Measurements from ENCODE around the gene SLC4A1. TPM values are rescaled to one million over a fixed set of nuclear protein-coding genes. Genes with fewer than 3 reads are reported as not detected.

SLC4A1 gene
- polyA plus RNA-seq, 1 donor (not counting 4 experiments of a cell fraction or from before 2014, with no cell fraction given), result not detected

DNA sequence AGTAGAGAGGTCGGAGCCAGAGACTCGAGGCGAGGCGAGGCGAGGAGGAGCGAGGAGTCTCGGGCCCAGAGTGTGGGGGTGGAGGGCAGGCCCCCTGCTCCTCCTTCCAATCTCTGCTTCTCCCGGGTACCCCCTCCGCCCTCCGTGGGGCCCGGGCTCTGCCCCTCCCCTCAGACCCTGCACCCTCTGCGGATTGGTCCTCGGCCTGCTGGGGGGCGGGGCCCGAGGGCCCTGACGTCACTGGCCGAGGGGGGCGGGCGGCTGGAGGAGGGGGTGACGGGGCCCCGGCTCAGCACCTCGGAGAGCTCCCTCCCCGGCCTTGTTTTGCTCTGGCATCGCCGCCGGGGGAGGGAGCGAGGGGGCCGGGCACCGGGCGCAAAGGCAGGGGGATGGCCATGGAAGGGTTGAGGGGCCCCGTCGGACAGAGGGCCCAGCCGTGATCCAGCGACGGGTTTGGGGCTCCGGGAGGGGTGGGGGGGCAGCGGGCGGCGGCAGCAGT lies 40.4 kb upstream of the SLC4A1 start, which contains the start of gene RUNDC3A:
Gene RUNDC3A, plus strand, starts transcription at position 282 of the 499 bp plus-strand sequence. CDS start 232 bp downstream, outside the sequence.
- dilution Hi-C loops (cut with MboI; ENCODE audit: extremely low pct_ligation_motif_present, low sequenced_read_pairs), result no loop called here

DNA sequence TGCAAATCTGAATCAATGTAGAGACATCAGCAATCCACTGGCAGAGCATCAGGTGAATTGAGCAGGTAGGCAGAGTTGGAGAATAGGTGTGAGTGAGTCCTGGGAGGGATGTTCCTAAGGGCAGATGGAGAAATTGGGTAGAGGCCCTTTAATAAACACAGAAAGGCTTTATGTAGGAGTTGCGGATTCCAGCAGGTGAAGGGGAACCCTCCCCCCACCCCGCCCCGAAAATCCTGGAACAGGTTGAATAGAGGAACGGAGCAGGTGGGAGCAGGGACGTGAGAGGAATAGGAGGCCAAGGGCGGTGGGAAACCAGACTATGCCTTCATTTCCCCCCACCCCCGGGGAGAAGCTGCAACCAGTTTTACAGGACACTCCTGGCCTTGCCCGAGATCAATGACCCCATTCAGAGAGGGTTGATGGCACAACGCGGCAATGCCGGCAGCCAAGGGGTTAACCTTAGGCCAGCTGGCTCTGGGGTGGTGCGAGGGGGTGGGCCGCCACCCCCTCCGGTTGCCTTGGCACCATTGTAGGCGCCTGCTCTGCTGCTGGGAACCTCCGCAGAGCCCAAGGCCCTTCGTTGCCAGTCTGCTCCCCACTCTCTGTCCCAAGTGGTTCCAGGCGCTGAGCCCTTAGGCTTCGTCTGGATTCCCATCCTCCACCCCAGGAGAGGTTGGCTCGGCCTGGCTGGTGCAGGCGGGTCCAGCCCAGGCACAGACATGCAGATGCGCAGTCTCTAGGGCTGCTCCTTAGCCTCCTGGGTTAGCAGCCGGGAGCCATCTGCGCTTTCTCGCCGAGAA lies 39.7 kb upstream of the SLC4A1 start:
- H3K36me3 ChIP-seq (ENCODE audit: control insufficient read depth in 2 of 2, extremely low read depth in 1 of 2, insufficient read depth in 2 of 2, low read length in 2 of 2), result no peaks in the 10 kb centered on the region
- DNase-seq (ENCODE audit: low read depth, low spot score), result no peak
- peaks cover 4% of the 10 kb centered on the region for H3K27me3 ChIP-seq (ENCODE audit: control insufficient read depth, extremely low read depth, insufficient read depth, low read length)
- H3K9ac ChIP-seq (ENCODE audit: control insufficient read depth, extremely low read depth, insufficient read depth, low read length), result no peak overlapping the region
- peaks cover 12% of the 10 kb centered on the region for H3K4me1 ChIP-seq (ENCODE audit: control insufficient read depth, extremely low read depth, insufficient read depth, low read length)
- FAIRE-seq, result no peak
- H3K4me2 ChIP-seq (ENCODE audit: control insufficient read depth, extremely low read depth, insufficient read depth, low read depth, low read length), result peak overlapping the region; percentile 76
- H3K27ac ChIP-seq (ENCODE audit: control insufficient read depth, insufficient read depth, low read length), result no peak overlapping the region
- TF ChIP-seq, protein P1, sequence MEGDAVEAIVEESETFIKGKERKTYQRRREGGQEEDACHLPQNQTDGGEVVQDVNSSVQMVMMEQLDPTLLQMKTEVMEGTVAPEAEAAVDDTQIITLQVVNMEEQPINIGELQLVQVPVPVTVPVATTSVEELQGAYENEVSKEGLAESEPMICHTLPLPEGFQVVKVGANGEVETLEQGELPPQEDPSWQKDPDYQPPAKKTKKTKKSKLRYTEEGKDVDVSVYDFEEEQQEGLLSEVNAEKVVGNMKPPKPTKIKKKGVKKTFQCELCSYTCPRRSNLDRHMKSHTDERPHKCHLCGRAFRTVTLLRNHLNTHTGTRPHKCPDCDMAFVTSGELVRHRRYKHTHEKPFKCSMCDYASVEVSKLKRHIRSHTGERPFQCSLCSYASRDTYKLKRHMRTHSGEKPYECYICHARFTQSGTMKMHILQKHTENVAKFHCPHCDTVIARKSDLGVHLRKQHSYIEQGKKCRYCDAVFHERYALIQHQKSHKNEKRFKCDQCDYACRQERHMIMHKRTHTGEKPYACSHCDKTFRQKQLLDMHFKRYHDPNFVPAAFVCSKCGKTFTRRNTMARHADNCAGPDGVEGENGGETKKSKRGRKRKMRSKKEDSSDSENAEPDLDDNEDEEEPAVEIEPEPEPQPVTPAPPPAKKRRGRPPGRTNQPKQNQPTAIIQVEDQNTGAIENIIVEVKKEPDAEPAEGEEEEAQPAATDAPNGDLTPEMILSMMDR (optimal IDR thresholded peaks at IDR 0.05 in 1 of 3, IDR thresholded peaks at IDR 0.05 in 1 of 3, conservative IDR thresholded peaks at IDR 0.05 in 1 of 3; ENCODE audit: extremely low read depth in 1 of 3, insufficient read depth in 2 of 3, low read length in 3 of 3), result no peak
- TF ChIP-seq EZH2 (IDR thresholded peaks at IDR 0.05; ENCODE audit: low read length), result no peak
- H3K4me3 ChIP-seq (ENCODE audit: control insufficient read depth in 2 of 3, extremely low read depth in 1 of 3, insufficient read depth in 2 of 3, low read depth in 1 of 3, low read length in 3 of 3), result peak overlapping the region in 2 of 3 experiments; percentile 33 to 45
- H3K79me2 ChIP-seq (ENCODE audit: control insufficient read depth, insufficient read depth, low read length), result no peaks in the 10 kb centered on the region
- no peaks in the 10 kb centered on the region for H3K9me3 ChIP-seq (ENCODE audit: control insufficient read depth, low read depth, low read length)
- no peak overlapping the region for H2AFZ ChIP-seq (ENCODE audit: control insufficient read depth, low read length)
- dilution Hi-C loops (cut with MboI; ENCODE audit: extremely low pct_ligation_motif_present, low sequenced_read_pairs), result no loop called here
- no peaks in the 10 kb centered on the region for H3K9me1 ChIP-seq (ENCODE audit: control insufficient read depth, extremely low read depth, insufficient read depth, low read length)
- H4K20me1 ChIP-seq (ENCODE audit: control insufficient read depth, extremely low read depth, insufficient read depth, low read length), result no peaks in the 10 kb centered on the region

More for the DNA sequence above, 40.4 kb upstream of the SLC4A1 start, which contains the start of gene RUNDC3A:
- no peaks in the 10 kb centered on the region for H3K36me3 ChIP-seq (ENCODE audit: control insufficient read depth in 2 of 2, extremely low read depth in 1 of 2, insufficient read depth in 2 of 2, low read length in 2 of 2)
- H3K4me1 ChIP-seq (ENCODE audit: control insufficient read depth, extremely low read depth, insufficient read depth, low read length), result peaks cover 12% of the 10 kb centered on the region
- H3K9ac ChIP-seq (ENCODE audit: control insufficient read depth, extremely low read depth, insufficient read depth, low read length), result no peak within 1 kb of the TSS
- no peak within 1 kb of the TSS for H3K27ac ChIP-seq (ENCODE audit: control insufficient read depth, insufficient read depth, low read length)
- H3K4me3 ChIP-seq (ENCODE audit: control insufficient read depth in 2 of 3, extremely low read depth in 1 of 3, insufficient read depth in 2 of 3, low read depth in 1 of 3, low read length in 3 of 3), result peak within 1 kb of the TSS; percentile 33 to 57 (median 40)
- no peak for FAIRE-seq
- H4K20me1 ChIP-seq (ENCODE audit: control insufficient read depth, extremely low read depth, insufficient read depth, low read length), result no peaks in the 10 kb centered on the region
- no peaks in the 10 kb centered on the region for H3K9me3 ChIP-seq (ENCODE audit: control insufficient read depth, low read depth, low read length)
- no peak for DNase-seq (ENCODE audit: low read depth, low spot score)
- H2AFZ ChIP-seq (ENCODE audit: control insufficient read depth, low read length), result peak within 1 kb of the TSS; percentile 30
- no peaks in the 10 kb centered on the region for H3K79me2 ChIP-seq (ENCODE audit: control insufficient read depth, insufficient read depth, low read length)
- H3K9me1 ChIP-seq (ENCODE audit: control insufficient read depth, extremely low read depth, insufficient read depth, low read length), result no peaks in the 10 kb centered on the region
- H3K4me2 ChIP-seq (ENCODE audit: control insufficient read depth, extremely low read depth, insufficient read depth, low read depth, low read length), result peak within 1 kb of the TSS; percentile 76
- H3K27me3 ChIP-seq (ENCODE audit: control insufficient read depth, extremely low read depth, insufficient read depth, low read length), result peaks cover 6% of the 10 kb centered on the region
- TF ChIP-seq, protein P1 (optimal IDR thresholded peaks at IDR 0.05 in 1 of 3, IDR thresholded peaks at IDR 0.05 in 1 of 3, conservative IDR thresholded peaks at IDR 0.05 in 1 of 3; ENCODE audit: extremely low read depth in 1 of 3, insufficient read depth in 2 of 3, low read length in 3 of 3), result no peak
- TF ChIP-seq EZH2 (IDR thresholded peaks at IDR 0.05; ENCODE audit: low read length), result no peak

Data from keratinocyte (primary cell).